GM23338 (cell line): ENCODE results near the gene GBF1. TPM values are rescaled to one million over a fixed set of nuclear protein-coding genes. Genes with fewer than 3 reads are reported as not detected.

Source experiments
- ATAC-seq: fragments of 200-7000 bp; cut with Tn5 transposase; 3 replicates; pipeline ENCODE4 v1.9.1; 2020
- DNase-seq: peaks from one replicate; pipeline ENCODE4 v3.0.0-alpha.2; 2015; ENCODE audit warnings: low spot score
- H2AFZ ChIP-seq: fragments of 200-600 bp; sonication (generic); 2 replicates; pipeline ENCODE4 v1.8.0; 2016; ENCODE audit warnings: antibody characterized with exemption, mild to moderate bottlenecking, moderate library complexity
- H3F3A ChIP-seq: fragments of 200-600 bp; sonication (generic); replicated peaks from 2 replicates; pipeline ENCODE4 v1.8.0; 2017; ENCODE audit warnings: antibody characterized with exemption, mixed run types, low read depth
- H3K27ac ChIP-seq: fragments of 200-600 bp; sonication (generic); 2 replicates; pipeline ENCODE4 v1.6.1; 2016; ENCODE audit warnings: low read depth
- H3K27me3 ChIP-seq: fragments of 200-600 bp; sonication (generic); 2 replicates; pipeline ENCODE4 v1.8.0; 2016; ENCODE audit warnings: mild to moderate bottlenecking, mixed run types, moderate library complexity; ENCODE audit not compliant: insufficient read depth
- H3K36me3 ChIP-seq: fragments of 200-600 bp; sonication (generic); 2 replicates; pipeline ENCODE4 v1.8.0; 2016; ENCODE audit warnings: mild to moderate bottlenecking; ENCODE audit not compliant: insufficient read depth
- H3K4me1 ChIP-seq: fragments of 200-600 bp; sonication (generic); 2 replicates; pipeline ENCODE4 v1.8.0; 2016; ENCODE audit warnings: mild to moderate bottlenecking, moderate library complexity; ENCODE audit not compliant: insufficient read depth
- H3K4me2 ChIP-seq: fragments of 200-600 bp; sonication (generic); 2 replicates; pipeline ENCODE4 v1.7.1; 2017; ENCODE audit warnings: mixed run types
- H3K4me3 ChIP-seq: fragments of 200-600 bp; sonication (generic); 2 replicates; pipeline ENCODE4 v1.6.1; 2016; ENCODE audit warnings: mixed run types
- H3K79me2 ChIP-seq: fragments of 200-600 bp; sonication (generic); replicated peaks from 2 replicates; pipeline ENCODE4 v1.8.0; 2017; ENCODE audit warnings: mild to moderate bottlenecking; ENCODE audit not compliant: insufficient read depth
- H3K9me2 ChIP-seq: fragments of 200-600 bp; sonication (generic); 2 replicates; pipeline ENCODE4 v1.8.0; 2017; ENCODE audit not compliant: insufficient read depth
- H4K20me1 ChIP-seq: fragments of 200-600 bp; sonication (generic); replicated peaks from 2 replicates; pipeline ENCODE4 v1.8.0; 2017; ENCODE audit warnings: mild to moderate bottlenecking; ENCODE audit not compliant: insufficient read depth
- H3K27ac Mint-ChIP-seq: 2 replicates; pipeline ENCODE4 v1.8.0; 2020; ENCODE audit warnings: inconsistent platforms, mild to moderate bottlenecking, moderate library complexity, mixed read lengths
- H3K27me3 Mint-ChIP-seq: 3 replicates; pipeline ENCODE4 v1.8.0; 2022; ENCODE audit warnings: low read depth, mild to moderate bottlenecking, moderate library complexity, mixed read lengths, inconsistent platforms; ENCODE audit not compliant: insufficient read depth, poor library complexity
- H3K36me3 Mint-ChIP-seq: 3 replicates; pipeline ENCODE4 v1.8.0; 2021; ENCODE audit warnings: low read depth, mild to moderate bottlenecking, inconsistent platforms, moderate library complexity, mixed read lengths
- H3K4me1 Mint-ChIP-seq: 3 replicates; pipeline ENCODE4 v1.8.0; 2020; ENCODE audit warnings: mild to moderate bottlenecking, inconsistent platforms, mixed read lengths
- H3K4me3 Mint-ChIP-seq: 3 replicates; pipeline ENCODE4 v1.8.0; 2021; ENCODE audit warnings: moderate library complexity, mild to moderate bottlenecking, inconsistent platforms, mixed read lengths
- H3K9me3 Mint-ChIP-seq: 3 replicates; pipeline ENCODE4 v1.8.0; 2020; ENCODE audit warnings: moderate library complexity, mild to moderate bottlenecking, inconsistent platforms, mixed read lengths
- CREB1 ChIP-seq: fragments of 250-450 bp; sonication (Bioruptor Pico); IDR thresholded peaks from 2 replicates; pipeline ENCODE4 v1.5.0; 2020; ENCODE audit warnings: low read depth, mild to moderate bottlenecking, moderate library complexity
- CTCF ChIP-seq, 2 experiments: fragments of 200-600 bp in 1 of 2; sonication (generic) in 1 of 2; conservative IDR thresholded peaks; 2 replicates each; pipeline versions ENCODE4 v1.5.1 to v1.6.1; 2016 to 2017; ENCODE audit warnings: antibody characterized with exemption in 2 of 2, low read depth in 2 of 2, mild to moderate bottlenecking in 2 of 2, moderate library complexity in 1 of 2
- EZH2 ChIP-seq: fragments of 200-600 bp; sonication (generic); IDR thresholded peaks from one replicate; pipeline ENCODE4 v1.8.0; 2017; ENCODE audit warnings: antibody characterized with exemption, mild to moderate bottlenecking, low read depth; ENCODE audit not compliant: unreplicated experiment
- EZH2phosphoT487 ChIP-seq: fragments of 200-600 bp; sonication (generic); IDR thresholded peaks from one replicate; pipeline ENCODE4 v1.8.1; 2018; ENCODE audit warnings: antibody characterized with exemption; ENCODE audit not compliant: unreplicated experiment
- JUNB ChIP-seq: IDR thresholded peaks from one replicate; pipeline ENCODE4 v1.6.1; 2016; ENCODE audit warnings: antibody characterized with exemption; ENCODE audit not compliant: unreplicated experiment
- NANOG ChIP-seq: IDR thresholded peaks from 2 replicates; pipeline ENCODE4 v1.6.1; 2016; ENCODE audit warnings: antibody characterized with exemption, borderline replicate concordance
- POLR2AphosphoS5 ChIP-seq: IDR thresholded peaks from 2 replicates; pipeline ENCODE4 v1.6.1; 2016; ENCODE audit warnings: antibody characterized with exemption, low read depth
- REST ChIP-seq: IDR thresholded peaks from one replicate; pipeline ENCODE4 v1.6.1; 2018; ENCODE audit warnings: antibody characterized with exemption; ENCODE audit not compliant: unreplicated experiment
- STAT1 ChIP-seq: IDR thresholded peaks from one replicate; pipeline ENCODE4 v1.6.1; 2016; ENCODE audit warnings: antibody characterized with exemption; ENCODE audit not compliant: unreplicated experiment
- ZNF114 ChIP-seq: fragments of 250-450 bp; sonication (Bioruptor Pico); IDR thresholded peaks from 2 replicates; pipeline ENCODE4 v1.5.0; 2020; ENCODE audit warnings: mild to moderate bottlenecking, moderate library complexity
- ZNF331 ChIP-seq: fragments of 250-450 bp; sonication (Bioruptor Pico); IDR thresholded peaks from 2 replicates; pipeline ENCODE4 v1.5.0; 2020; ENCODE audit warnings: low read depth, mild to moderate bottlenecking, moderate library complexity
- polyA plus RNA-seq: library from polyadenylated mRNA; unstranded; fragments of >200 nt; fragmentation: Nextera tagmentation; extraction: Ambion mirVana; gene quantifications from 2 replicates; pipeline ENCODE4 v1.2.1, GENCODE V29; 2016
- total RNA-seq: library from RNA; depleted of rRNA; stranded (reverse); fragments of >200 nt; shearing (Covaris generic); gene quantifications from 2 replicates; pipeline ENCODE4 v1.2.3, GENCODE V29; 2014
- TF ChIP-seq, protein P1 (sequence below): IDR thresholded peaks from 2 replicates; pipeline ENCODE4 v1.6.1; 2016; ENCODE audit warnings: antibody characterized with exemption
- TF ChIP-seq, protein P2 (sequence below): fragments of 250-450 bp; sonication (Bioruptor Pico); IDR thresholded peaks from 2 replicates; pipeline ENCODE4 v1.5.0; 2020; ENCODE audit warnings: mild to moderate bottlenecking, moderate library complexity

The GBF1 gene
- total and polyA plus RNA-seq, 2 experiments from 2014 or later, result 6.5 to 27.2 TPM

- H3K27me3 Mint-ChIP-seq, result peaks cover 50% of the 10 kb centered on the region
- Histone ChIP-seq H3K79me2 (no peaks in the 10 kb centered on the region), H3K4me3 (no peak overlapping the region)
Measured at GRCh38 chr10:102407425-102408130, 162.2 kb downstream of the GBF1 start.

More at GRCh38 chr10:102407425-102408130, 162.2 kb downstream of the GBF1 start:
- H3K27ac Mint-ChIP-seq, result no peak overlapping the region
- Histone ChIP-seq H3K9me2 (no peaks in the 10 kb centered on the region), H4K20me1 (no peaks in the 10 kb centered on the region), H3K4me2 (no peak overlapping the region), H3K27ac (no peak overlapping the region), H3K4me1 (peaks cover 16% of the 10 kb centered on the region), H2AFZ (no peak overlapping the region), H3F3A (peaks cover 12% of the 10 kb centered on the region), H3K27me3 (peaks cover 53% of the 10 kb centered on the region), H3K36me3 (no peaks in the 10 kb centered on the region)
- DNase-seq (no peak), ATAC-seq (no peak)
- TF ChIP-seq ZNF331 (no peak), EZH2 (no peak), EZH2phosphoT487 (no peak), CTCF (conservative IDR thresholded peaks at IDR 0.05; ENCODE audit: low read depth in 2 of 2) (no peak), POLR2AphosphoS5 (no peak), STAT1 (no peak), CREB1 (CRISPR knock-in tag) (no peak), ZNF114 (CRISPR knock-in tag) (no peak), REST (no peak), JUNB (no peak), NANOG (no peak)
- TF ChIP-seq, protein P1, sequence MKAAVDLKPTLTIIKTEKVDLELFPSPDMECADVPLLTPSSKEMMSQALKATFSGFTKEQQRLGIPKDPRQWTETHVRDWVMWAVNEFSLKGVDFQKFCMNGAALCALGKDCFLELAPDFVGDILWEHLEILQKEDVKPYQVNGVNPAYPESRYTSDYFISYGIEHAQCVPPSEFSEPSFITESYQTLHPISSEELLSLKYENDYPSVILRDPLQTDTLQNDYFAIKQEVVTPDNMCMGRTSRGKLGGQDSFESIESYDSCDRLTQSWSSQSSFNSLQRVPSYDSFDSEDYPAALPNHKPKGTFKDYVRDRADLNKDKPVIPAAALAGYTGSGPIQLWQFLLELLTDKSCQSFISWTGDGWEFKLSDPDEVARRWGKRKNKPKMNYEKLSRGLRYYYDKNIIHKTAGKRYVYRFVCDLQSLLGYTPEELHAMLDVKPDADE, result no peak
- TF ChIP-seq, protein P2, sequence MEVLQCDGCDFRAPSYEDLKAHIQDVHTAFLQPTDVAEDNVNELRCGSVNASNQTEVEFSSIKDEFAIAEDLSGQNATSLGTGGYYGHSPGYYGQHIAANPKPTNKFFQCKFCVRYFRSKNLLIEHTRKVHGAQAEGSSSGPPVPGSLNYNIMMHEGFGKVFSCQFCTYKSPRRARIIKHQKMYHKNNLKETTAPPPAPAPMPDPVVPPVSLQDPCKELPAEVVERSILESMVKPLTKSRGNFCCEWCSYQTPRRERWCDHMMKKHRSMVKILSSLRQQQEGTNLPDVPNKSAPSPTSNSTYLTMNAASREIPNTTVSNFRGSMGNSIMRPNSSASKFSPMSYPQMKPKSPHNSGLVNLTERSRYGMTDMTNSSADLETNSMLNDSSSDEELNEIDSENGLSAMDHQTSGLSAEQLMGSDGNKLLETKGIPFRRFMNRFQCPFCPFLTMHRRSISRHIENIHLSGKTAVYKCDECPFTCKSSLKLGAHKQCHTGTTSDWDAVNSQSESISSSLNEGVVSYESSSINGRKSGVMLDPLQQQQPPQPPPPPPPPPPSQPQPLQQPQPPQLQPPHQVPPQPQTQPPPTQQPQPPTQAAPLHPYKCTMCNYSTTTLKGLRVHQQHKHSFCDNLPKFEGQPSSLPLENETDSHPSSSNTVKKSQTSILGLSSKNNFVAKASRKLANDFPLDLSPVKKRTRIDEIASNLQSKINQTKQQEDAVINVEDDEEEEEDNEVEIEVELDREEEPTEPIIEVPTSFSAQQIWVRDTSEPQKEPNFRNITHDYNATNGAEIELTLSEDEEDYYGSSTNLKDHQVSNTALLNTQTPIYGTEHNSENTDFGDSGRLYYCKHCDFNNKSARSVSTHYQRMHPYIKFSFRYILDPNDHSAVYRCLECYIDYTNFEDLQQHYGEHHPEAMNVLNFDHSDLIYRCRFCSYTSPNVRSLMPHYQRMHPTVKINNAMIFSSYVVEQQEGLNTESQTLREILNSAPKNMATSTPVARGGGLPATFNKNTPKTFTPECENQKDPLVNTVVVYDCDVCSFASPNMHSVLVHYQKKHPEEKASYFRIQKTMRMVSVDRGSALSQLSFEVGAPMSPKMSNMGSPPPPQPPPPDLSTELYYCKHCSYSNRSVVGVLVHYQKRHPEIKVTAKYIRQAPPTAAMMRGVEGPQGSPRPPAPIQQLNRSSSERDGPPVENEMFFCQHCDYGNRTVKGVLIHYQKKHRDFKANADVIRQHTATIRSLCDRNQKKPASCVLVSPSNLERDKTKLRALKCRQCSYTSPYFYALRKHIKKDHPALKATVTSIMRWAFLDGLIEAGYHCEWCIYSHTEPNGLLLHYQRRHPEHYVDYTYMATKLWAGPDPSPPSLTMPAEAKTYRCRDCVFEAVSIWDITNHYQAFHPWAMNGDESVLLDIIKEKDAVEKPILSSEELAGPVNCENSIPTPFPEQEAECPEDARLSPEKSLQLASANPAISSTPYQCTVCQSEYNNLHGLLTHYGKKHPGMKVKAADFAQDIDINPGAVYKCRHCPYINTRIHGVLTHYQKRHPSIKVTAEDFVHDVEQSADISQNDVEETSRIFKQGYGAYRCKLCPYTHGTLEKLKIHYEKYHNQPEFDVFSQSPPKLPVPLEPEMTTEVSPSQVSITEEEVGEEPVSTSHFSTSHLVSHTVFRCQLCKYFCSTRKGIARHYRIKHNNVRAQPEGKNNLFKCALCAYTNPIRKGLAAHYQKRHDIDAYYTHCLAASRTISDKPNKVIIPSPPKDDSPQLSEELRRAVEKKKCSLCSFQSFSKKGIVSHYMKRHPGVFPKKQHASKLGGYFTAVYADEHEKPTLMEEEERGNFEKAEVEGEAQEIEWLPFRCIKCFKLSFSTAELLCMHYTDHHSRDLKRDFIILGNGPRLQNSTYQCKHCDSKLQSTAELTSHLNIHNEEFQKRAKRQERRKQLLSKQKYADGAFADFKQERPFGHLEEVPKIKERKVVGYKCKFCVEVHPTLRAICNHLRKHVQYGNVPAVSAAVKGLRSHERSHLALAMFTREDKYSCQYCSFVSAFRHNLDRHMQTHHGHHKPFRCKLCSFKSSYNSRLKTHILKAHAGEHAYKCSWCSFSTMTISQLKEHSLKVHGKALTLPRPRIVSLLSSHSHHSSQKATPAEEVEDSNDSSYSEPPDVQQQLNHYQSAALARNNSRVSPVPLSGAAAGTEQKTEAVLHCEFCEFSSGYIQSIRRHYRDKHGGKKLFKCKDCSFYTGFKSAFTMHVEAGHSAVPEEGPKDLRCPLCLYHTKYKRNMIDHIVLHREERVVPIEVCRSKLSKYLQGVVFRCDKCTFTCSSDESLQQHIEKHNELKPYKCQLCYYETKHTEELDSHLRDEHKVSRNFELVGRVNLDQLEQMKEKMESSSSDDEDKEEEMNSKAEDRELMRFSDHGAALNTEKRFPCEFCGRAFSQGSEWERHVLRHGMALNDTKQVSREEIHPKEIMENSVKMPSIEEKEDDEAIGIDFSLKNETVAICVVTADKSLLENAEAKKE (CRISPR knock-in tag), result no peak
- peaks cover 24% of the 10 kb centered on the region for H3K4me1 Mint-ChIP-seq
- H3K36me3 Mint-ChIP-seq, result peaks cover 2% of the 10 kb centered on the region; the same call in 1 of the 3 replicates
- no peaks in the 10 kb centered on the region for H3K9me3 Mint-ChIP-seq
- no peak overlapping the region; the same call in 2 of the 3 replicates for H3K4me3 Mint-ChIP-seq
